ENCODE data around the gene IRF2BP2. TPM values are rescaled to one million over a fixed set of nuclear protein-coding genes. Genes with fewer than 3 reads are reported as not detected.
A peak's percentile ranks its signal among the peaks of the same experiment; 100 is the strongest.

Gene IRF2BP2
- total and polyA plus RNA-seq, 2 of the 13 experiments (the other 11 are each of a cell fraction or from before 2014, with no cell fraction given): 140 to 147 TPM

DNA sequence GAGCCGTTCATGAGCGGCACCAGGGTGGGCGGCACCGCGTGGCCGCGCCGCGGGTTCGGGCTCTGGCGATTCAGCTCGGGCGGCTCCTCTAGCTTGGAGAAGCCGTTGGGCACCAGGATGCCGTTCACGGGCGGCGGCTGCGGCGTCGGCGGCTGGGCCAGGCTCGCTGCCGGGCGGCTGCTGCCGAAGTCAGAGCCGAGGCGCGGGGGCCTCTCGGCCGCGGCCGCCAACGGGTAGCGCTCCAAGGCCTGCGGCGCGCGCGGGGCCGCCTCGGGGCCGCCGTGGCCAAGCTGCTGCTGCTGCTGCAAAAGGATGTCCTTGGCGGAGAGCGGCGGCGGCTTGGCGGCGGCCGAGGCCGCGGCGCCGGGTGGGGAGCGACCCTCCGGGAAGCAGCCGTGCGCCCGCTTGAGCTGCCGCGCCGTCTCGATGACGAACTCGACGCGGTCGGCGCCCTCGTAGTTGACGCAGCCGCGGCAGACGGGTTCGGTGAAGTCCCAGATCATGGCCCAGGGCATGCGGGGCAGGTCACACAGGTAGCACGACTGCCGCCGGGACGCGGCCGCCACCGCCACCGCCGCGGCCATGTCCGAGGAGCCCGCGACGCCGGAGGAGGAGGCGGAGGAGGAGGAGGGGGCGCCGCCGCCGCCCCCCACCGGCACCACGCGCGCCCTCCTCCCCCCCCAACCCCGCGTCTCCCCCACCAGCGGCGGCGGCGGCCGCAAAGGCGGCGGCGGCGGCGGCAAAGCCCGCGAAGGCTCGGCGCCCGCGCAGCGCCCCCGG is 877 bp downstream of the IRF2BP2 start (continued):
- TF ChIP-seq, protein P1, sequence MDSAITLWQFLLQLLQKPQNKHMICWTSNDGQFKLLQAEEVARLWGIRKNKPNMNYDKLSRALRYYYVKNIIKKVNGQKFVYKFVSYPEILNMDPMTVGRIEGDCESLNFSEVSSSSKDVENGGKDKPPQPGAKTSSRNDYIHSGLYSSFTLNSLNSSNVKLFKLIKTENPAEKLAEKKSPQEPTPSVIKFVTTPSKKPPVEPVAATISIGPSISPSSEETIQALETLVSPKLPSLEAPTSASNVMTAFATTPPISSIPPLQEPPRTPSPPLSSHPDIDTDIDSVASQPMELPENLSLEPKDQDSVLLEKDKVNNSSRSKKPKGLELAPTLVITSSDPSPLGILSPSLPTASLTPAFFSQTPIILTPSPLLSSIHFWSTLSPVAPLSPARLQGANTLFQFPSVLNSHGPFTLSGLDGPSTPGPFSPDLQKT (CRISPR knock-in tag; IDR thresholded peaks at IDR 0.05; ENCODE audit: borderline replicate concordance): 0 out of 2 replicates have a peak, but pooled peaks have one; percentile 34
- no peak for TF ChIP-seq ATM (IDR thresholded peaks at IDR 0.05; ENCODE audit: borderline replicate concordance)
- no peak for TF ChIP-seq FOXP1 (IDR thresholded peaks at IDR 0.05)
- no peak for TF ChIP-seq FOXP1 (CRISPR knock-in tag; IDR thresholded peaks at IDR 0.05)
- no peak for TF ChIP-seq ISX (CRISPR knock-in tag; conservative IDR thresholded peaks at IDR 0.05)
- peak; percentile 14; the same call in 1 of the 2 replicates for TF ChIP-seq CENPT (CRISPR knock-in tag; IDR thresholded peaks at IDR 0.05; ENCODE audit: low read depth)
- TF ChIP-seq, protein P2, sequence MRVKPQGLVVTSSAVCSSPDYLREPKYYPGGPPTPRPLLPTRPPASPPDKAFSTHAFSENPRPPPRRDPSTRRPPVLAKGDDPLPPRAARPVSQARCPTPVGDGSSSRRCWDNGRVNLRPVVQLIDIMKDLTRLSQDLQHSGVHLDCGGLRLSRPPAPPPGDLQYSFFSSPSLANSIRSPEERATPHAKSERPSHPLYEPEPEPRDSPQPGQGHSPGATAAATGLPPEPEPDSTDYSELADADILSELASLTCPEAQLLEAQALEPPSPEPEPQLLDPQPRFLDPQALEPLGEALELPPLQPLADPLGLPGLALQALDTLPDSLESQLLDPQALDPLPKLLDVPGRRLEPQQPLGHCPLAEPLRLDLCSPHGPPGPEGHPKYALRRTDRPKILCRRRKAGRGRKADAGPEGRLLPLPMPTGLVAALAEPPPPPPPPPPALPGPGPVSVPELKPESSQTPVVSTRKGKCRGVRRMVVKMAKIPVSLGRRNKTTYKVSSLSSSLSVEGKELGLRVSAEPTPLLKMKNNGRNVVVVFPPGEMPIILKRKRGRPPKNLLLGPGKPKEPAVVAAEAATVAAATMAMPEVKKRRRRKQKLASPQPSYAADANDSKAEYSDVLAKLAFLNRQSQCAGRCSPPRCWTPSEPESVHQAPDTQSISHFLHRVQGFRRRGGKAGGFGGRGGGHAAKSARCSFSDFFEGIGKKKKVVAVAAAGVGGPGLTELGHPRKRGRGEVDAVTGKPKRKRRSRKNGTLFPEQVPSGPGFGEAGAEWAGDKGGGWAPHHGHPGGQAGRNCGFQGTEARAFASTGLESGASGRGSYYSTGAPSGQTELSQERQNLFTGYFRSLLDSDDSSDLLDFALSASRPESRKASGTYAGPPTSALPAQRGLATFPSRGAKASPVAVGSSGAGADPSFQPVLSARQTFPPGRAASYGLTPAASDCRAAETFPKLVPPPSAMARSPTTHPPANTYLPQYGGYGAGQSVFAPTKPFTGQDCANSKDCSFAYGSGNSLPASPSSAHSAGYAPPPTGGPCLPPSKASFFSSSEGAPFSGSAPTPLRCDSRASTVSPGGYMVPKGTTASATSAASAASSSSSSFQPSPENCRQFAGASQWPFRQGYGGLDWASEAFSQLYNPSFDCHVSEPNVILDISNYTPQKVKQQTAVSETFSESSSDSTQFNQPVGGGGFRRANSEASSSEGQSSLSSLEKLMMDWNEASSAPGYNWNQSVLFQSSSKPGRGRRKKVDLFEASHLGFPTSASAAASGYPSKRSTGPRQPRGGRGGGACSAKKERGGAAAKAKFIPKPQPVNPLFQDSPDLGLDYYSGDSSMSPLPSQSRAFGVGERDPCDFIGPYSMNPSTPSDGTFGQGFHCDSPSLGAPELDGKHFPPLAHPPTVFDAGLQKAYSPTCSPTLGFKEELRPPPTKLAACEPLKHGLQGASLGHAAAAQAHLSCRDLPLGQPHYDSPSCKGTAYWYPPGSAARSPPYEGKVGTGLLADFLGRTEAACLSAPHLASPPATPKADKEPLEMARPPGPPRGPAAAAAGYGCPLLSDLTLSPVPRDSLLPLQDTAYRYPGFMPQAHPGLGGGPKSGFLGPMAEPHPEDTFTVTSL (CRISPR knock-in tag; IDR thresholded peaks at IDR 0.05; ENCODE audit: borderline replicate concordance): no peak
- TF ChIP-seq MAFF (IDR thresholded peaks at IDR 0.05; ENCODE audit: low read depth, low read length): no peak
- TF ChIP-seq, protein P3, sequence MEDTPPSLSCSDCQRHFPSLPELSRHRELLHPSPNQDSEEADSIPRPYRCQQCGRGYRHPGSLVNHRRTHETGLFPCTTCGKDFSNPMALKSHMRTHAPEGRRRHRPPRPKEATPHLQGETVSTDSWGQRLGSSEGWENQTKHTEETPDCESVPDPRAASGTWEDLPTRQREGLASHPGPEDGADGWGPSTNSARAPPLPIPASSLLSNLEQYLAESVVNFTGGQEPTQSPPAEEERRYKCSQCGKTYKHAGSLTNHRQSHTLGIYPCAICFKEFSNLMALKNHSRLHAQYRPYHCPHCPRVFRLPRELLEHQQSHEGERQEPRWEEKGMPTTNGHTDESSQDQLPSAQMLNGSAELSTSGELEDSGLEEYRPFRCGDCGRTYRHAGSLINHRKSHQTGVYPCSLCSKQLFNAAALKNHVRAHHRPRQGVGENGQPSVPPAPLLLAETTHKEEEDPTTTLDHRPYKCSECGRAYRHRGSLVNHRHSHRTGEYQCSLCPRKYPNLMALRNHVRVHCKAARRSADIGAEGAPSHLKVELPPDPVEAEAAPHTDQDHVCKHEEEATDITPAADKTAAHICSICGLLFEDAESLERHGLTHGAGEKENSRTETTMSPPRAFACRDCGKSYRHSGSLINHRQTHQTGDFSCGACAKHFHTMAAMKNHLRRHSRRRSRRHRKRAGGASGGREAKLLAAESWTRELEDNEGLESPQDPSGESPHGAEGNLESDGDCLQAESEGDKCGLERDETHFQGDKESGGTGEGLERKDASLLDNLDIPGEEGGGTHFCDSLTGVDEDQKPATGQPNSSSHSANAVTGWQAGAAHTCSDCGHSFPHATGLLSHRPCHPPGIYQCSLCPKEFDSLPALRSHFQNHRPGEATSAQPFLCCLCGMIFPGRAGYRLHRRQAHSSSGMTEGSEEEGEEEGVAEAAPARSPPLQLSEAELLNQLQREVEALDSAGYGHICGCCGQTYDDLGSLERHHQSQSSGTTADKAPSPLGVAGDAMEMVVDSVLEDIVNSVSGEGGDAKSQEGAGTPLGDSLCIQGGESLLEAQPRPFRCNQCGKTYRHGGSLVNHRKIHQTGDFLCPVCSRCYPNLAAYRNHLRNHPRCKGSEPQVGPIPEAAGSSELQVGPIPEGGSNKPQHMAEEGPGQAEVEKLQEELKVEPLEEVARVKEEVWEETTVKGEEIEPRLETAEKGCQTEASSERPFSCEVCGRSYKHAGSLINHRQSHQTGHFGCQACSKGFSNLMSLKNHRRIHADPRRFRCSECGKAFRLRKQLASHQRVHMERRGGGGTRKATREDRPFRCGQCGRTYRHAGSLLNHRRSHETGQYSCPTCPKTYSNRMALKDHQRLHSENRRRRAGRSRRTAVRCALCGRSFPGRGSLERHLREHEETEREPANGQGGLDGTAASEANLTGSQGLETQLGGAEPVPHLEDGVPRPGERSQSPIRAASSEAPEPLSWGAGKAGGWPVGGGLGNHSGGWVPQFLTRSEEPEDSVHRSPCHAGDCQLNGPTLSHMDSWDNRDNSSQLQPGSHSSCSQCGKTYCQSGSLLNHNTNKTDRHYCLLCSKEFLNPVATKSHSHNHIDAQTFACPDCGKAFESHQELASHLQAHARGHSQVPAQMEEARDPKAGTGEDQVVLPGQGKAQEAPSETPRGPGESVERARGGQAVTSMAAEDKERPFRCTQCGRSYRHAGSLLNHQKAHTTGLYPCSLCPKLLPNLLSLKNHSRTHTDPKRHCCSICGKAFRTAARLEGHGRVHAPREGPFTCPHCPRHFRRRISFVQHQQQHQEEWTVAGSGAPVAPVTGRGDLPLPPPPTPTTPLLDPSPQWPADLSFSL (CRISPR knock-in tag; IDR thresholded peaks at IDR 0.05): no peak
- TF ChIP-seq ZFX (CRISPR knock-in tag; IDR thresholded peaks at IDR 0.05; ENCODE audit: low read depth): 0 out of 2 replicates have a peak, but pooled peaks have one; percentile 22
- TF ChIP-seq PHF20 (CRISPR knock-in tag; IDR thresholded peaks at IDR 0.05): no peak
- TF ChIP-seq, protein P4, sequence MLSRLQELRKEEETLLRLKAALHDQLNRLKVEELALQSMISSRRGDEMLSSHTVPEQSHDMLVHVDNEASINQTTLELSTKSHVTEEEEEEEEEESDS (CRISPR knock-in tag; IDR thresholded peaks at IDR 0.05; ENCODE audit: borderline replicate concordance): no peak
- no peak for TF ChIP-seq ZNF3 (CRISPR knock-in tag; IDR thresholded peaks at IDR 0.05)
- TF ChIP-seq ZNF605 (CRISPR knock-in tag; IDR thresholded peaks at IDR 0.05): no peak

All from HepG2 (cell line).